ENCODE data around the gene NRF1. TPM values are rescaled to one million over a fixed set of nuclear protein-coding genes. Genes with fewer than 3 reads are reported as not detected.

NRF1 gene
- total and polyA plus RNA-seq, 10 donors, result 6.7 to 27.9 (median 20.9) TPM

- peaks cover 0 to 18% (median 0%) of the 10 kb centered on the region in 6 donors for H3K36me3 ChIP-seq
- H3K9me3 ChIP-seq, result no peaks in the 10 kb centered on the region
- DNase-seq, result no peak
- H3K4me1 ChIP-seq, result peaks cover 12 to 75% (median 48%) of the 10 kb centered on the region in 6 donors
- no peak overlapping the region for H3K4me3 ChIP-seq
- intact Hi-C loops (cut with DNase I; ENCODE audit: low total_unique reads), result no loop called here
- 87 to 95% (median 88%) methylated on average over 2 of the region's 2 CpGs for WGBS, 5 donors
- TF ChIP-seq POLR2A (IDR thresholded peaks at IDR 0.05), result no peak
- no peak for TF ChIP-seq CTCF (IDR thresholded peaks at IDR 0.05 in 8 of 11, conservative IDR thresholded peaks at IDR 0.05 in 3 of 11)
- no peak for TF ChIP-seq POLR2AphosphoS5 (IDR thresholded peaks at IDR 0.05)
- peak overlapping the region in 1 of 8 donors; percentile 7 for H3K27ac ChIP-seq
- H3K27me3 ChIP-seq (replicated peaks in 1 of 7), result no peaks in the 10 kb centered on the region
Observed at GRCh38 chr7:129609666-129610065, 1.9 kb upstream of the NRF1 start.

GRCh38 chr7:129610709-129611245, 743 bp upstream of the NRF1 start:
- DNase-seq, result no peak
- H3K4me1 ChIP-seq, result peaks cover 19 to 86% (median 59%) of the 10 kb centered on the region in 6 donors
- no peak for TF ChIP-seq POLR2A (IDR thresholded peaks at IDR 0.05)
- TF ChIP-seq POLR2AphosphoS5 (IDR thresholded peaks at IDR 0.05), result no peak
- TF ChIP-seq CTCF (IDR thresholded peaks at IDR 0.05 in 8 of 11, conservative IDR thresholded peaks at IDR 0.05 in 3 of 11), result no peak
- H3K36me3 ChIP-seq, result peaks cover 0 to 18% (median 0%) of the 10 kb centered on the region in 6 donors
- intact Hi-C loops (cut with DNase I; ENCODE audit: low total_unique reads), result no loop called here
- peak overlapping the region; percentile 94 to 99 (median 96) for H3K27ac ChIP-seq
- H3K27me3 ChIP-seq (replicated peaks in 1 of 7), result no peaks in the 10 kb centered on the region
- peak overlapping the region; percentile 59 to 75 (median 70) for H3K4me3 ChIP-seq
- no peaks in the 10 kb centered on the region for H3K9me3 ChIP-seq
- 8 to 12% (median 10%) methylated on average over 17 of the region's 17 CpGs for WGBS, 5 donors

- Histone ChIP-seq H3K36me3 (peaks cover 0 to 17% (median 0%) of the 10 kb centered on the region in 6 donors), H3K4me3 (peak overlapping the region; percentile 59 to 75 (median 70)), H3K27ac (peak overlapping the region; percentile 94 to 99 (median 96)), H3K9me3 (no peaks in the 10 kb centered on the region), H3K27me3 (replicated peaks in 1 of 7) (no peaks in the 10 kb centered on the region), H3K4me1 (peaks cover 34 to 87% (median 67%) of the 10 kb centered on the region in 6 donors)
- WGBS, 5 donors, result 0 to 1% (median 0%) methylated on average over 18 to 64 of the region's 64 CpGs
- intact Hi-C loops (cut with DNase I; ENCODE audit: low total_unique reads), result no loop called here
- TF ChIP-seq POLR2A (IDR thresholded peaks at IDR 0.05) (no peak), CTCF (IDR thresholded peaks at IDR 0.05 in 8 of 11, conservative IDR thresholded peaks at IDR 0.05 in 3 of 11) (peak in 10 of 11 experiments; percentile 22 to 68 (median 54)), POLR2AphosphoS5 (IDR thresholded peaks at IDR 0.05) (no peak)
- peak; percentile 90 for DNase-seq
Observed at GRCh38 chr7:129612112-129613015, 844 bp downstream of the NRF1 start.

- TF ChIP-seq POLR2AphosphoS5 (IDR thresholded peaks at IDR 0.05) (no peak), CTCF (IDR thresholded peaks at IDR 0.05 in 8 of 11, conservative IDR thresholded peaks at IDR 0.05 in 3 of 11) (peak in 1 of 11 experiments; percentile 2)
- Histone ChIP-seq H3K36me3 (peaks cover 0 to 17% (median 0%) of the 10 kb centered on the region in 6 donors), H3K27ac (peak overlapping the region; percentile 94 to 99 (median 96)), H3K27me3 (replicated peaks in 1 of 7) (no peaks in the 10 kb centered on the region), H3K9me3 (no peaks in the 10 kb centered on the region), H3K4me3 (peak overlapping the region; percentile 59 to 75 (median 70)), H3K4me1 (peaks cover 40 to 87% (median 69%) of the 10 kb centered on the region in 6 donors)
- intact Hi-C loops (cut with DNase I; ENCODE audit: low total_unique reads), result no loop called here
- 23 to 35% (median 24%) methylated on average over 5 of the region's 5 CpGs for WGBS, 5 donors
- no peak for DNase-seq
Observed at GRCh38 chr7:129613016-129613337, 1.5 kb downstream of the NRF1 start.
